Peyer's patch (tissue), 4 donors: ENCODE measurements around the gene SHANK1. TPM values are rescaled to one million over a fixed set of nuclear protein-coding genes. Genes with fewer than 3 reads are reported as not detected.

ENCODE experiments used
- DNase-seq, 3 donors: peaks; one replicate each; pipeline ENCODE4 v3.0.0-alpha.2; 2017 to 2019
- H3K27ac ChIP-seq, 4 donors: fragments of 200-600 bp; sonication (generic); one replicate each; pipeline ENCODE4 v1.5.1; 2016 to 2019
- H3K27me3 ChIP-seq, 2 donors: fragments of 200-600 bp; sonication (generic); one replicate each; pipeline ENCODE4 v1.5.1; 2019
- H3K36me3 ChIP-seq, 3 donors: fragments of 200-600 bp; sonication (generic); one replicate each; pipeline ENCODE4 v1.5.1; 2016 to 2019
- H3K4me1 ChIP-seq, 4 donors: fragments of 200-600 bp; sonication (generic); one replicate each; pipeline ENCODE4 v1.5.1; 2016 to 2019
- H3K4me3 ChIP-seq, 4 donors: fragments of 200-600 bp; sonication (generic); 1 replicate in 3 of 4; 2 replicates in 1 of 4; pipeline ENCODE4 v1.5.1; 2016 to 2019; ENCODE audit warnings: mild to moderate bottlenecking in 1 of 4
- H3K9me3 ChIP-seq, 4 donors: fragments of 200-600 bp; sonication (generic); one replicate each; pipeline ENCODE4 v1.5.1; 2016 to 2019; ENCODE audit warnings: mild to moderate bottlenecking in 1 of 4
- CTCF ChIP-seq, 6 experiments: fragments of 450-650 bp in 4 of 6; fragments of 200-600 bp in 2 of 6; sonication (generic) in 1 of 6; IDR thresholded peaks; one replicate each; pipeline ENCODE4 v1.5.1; 2017 to 2019; ENCODE audit warnings: antibody characterized with exemption in 6 of 6, mild to moderate bottlenecking in 3 of 6, moderate library complexity in 1 of 6
- POLR2A ChIP-seq, 2 donors: fragments of 450-650 bp; IDR thresholded peaks; one replicate each; pipeline ENCODE4 v1.5.1; 2017; ENCODE audit warnings: antibody characterized with exemption in 2 of 2, mild to moderate bottlenecking in 2 of 2, moderate library complexity in 2 of 2
- total RNA-seq, 4 donors: library from RNA; depleted of rRNA; stranded (reverse); fragments of >200 nt; gene quantifications; one replicate each; pipeline ENCODE4 v1.1.0, GENCODE V29; 2016

Gene SHANK1
- total RNA-seq, 4 donors from 2014 or later: 0.83 to 1.3 TPM; not detected in 2

DNA sequence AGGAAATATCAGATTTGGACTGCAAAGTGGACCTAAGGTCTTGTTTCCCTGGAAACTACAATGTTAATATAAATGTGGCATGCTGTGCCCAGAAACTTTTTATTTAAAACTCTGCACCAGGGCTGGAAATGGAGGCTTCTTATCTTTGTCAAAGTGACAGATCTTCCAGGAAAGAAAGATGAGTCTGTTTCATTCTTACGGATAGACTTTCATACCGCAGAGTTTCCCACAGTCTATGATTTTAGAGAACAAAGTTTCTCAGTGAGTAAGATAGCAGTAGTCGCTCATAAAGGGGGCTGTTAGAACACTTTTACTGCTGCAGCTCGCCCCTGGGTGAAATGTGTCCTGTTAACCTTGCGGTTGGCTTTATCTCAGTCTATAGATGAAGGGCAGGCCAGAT lies 10.3 kb upstream of the SHANK1 start:
- TF ChIP-seq CTCF (IDR thresholded peaks at IDR 0.05) (no peak), POLR2A (IDR thresholded peaks at IDR 0.05) (no peak)
- Histone ChIP-seq H3K36me3 (no peaks in the 10 kb centered on the region), H3K9me3 (peaks cover 0 to 5% (median 0%) of the 10 kb centered on the region in 4 donors), H3K4me1 (peaks cover 0 to 12% (median 2%) of the 10 kb centered on the region in 4 donors), H3K27ac (no peak overlapping the region), H3K27me3 (no peaks in the 10 kb centered on the region), H3K4me3 (no peak overlapping the region)
- DNase-seq: no peak

- H3K4me3 ChIP-seq: no peak overlapping the region
- peak in 2 of 3 donors; percentile 26 to 69 for DNase-seq
- peaks cover 0 to 20% (median 3%) of the 10 kb centered on the region in 4 donors for H3K4me1 ChIP-seq
- TF ChIP-seq POLR2A (IDR thresholded peaks at IDR 0.05) (no peak), CTCF (IDR thresholded peaks at IDR 0.05) (no peak)
- H3K36me3 ChIP-seq: no peaks in the 10 kb centered on the region
- H3K9me3 ChIP-seq: peaks cover 0 to 6% (median 0%) of the 10 kb centered on the region in 4 donors
- no peak overlapping the region for H3K27ac ChIP-seq
- no peaks in the 10 kb centered on the region for H3K27me3 ChIP-seq
Observed at GRCh38 chr19:50728084-50728737, 8.6 kb upstream of the SHANK1 start.

GRCh38 chr19:50725911-50726230 lies 6.3 kb upstream of the SHANK1 start:
- DNase-seq: no peak
- peak overlapping the region in 1 of 4 donors; percentile 62 for H3K4me3 ChIP-seq
- H3K9me3 ChIP-seq: peaks cover 0 to 6% (median 0%) of the 10 kb centered on the region in 4 donors
- no peaks in the 10 kb centered on the region for H3K36me3 ChIP-seq
- H3K27ac ChIP-seq: no peak overlapping the region
- TF ChIP-seq POLR2A (IDR thresholded peaks at IDR 0.05) (no peak), CTCF (IDR thresholded peaks at IDR 0.05) (no peak)
- peaks cover 0 to 20% (median 3%) of the 10 kb centered on the region in 4 donors for H3K4me1 ChIP-seq
- H3K27me3 ChIP-seq: no peaks in the 10 kb centered on the region

GRCh38 chr19:50725218-50725910 lies 5.8 kb upstream of the SHANK1 start:
- no peaks in the 10 kb centered on the region for H3K27me3 ChIP-seq
- H3K4me1 ChIP-seq: peaks cover 0 to 20% (median 3%) of the 10 kb centered on the region in 4 donors
- no peak for TF ChIP-seq POLR2A (IDR thresholded peaks at IDR 0.05)
- no peak for TF ChIP-seq CTCF (IDR thresholded peaks at IDR 0.05)
- H3K27ac ChIP-seq: peak overlapping the region in 3 of 4 donors; percentile 47 to 66 (median 51)
- H3K36me3 ChIP-seq: no peaks in the 10 kb centered on the region
- peak overlapping the region; percentile 39 to 62 (median 54) for H3K4me3 ChIP-seq
- DNase-seq: no peak
- peaks cover 0 to 6% (median 0%) of the 10 kb centered on the region in 4 donors for H3K9me3 ChIP-seq

DNA sequence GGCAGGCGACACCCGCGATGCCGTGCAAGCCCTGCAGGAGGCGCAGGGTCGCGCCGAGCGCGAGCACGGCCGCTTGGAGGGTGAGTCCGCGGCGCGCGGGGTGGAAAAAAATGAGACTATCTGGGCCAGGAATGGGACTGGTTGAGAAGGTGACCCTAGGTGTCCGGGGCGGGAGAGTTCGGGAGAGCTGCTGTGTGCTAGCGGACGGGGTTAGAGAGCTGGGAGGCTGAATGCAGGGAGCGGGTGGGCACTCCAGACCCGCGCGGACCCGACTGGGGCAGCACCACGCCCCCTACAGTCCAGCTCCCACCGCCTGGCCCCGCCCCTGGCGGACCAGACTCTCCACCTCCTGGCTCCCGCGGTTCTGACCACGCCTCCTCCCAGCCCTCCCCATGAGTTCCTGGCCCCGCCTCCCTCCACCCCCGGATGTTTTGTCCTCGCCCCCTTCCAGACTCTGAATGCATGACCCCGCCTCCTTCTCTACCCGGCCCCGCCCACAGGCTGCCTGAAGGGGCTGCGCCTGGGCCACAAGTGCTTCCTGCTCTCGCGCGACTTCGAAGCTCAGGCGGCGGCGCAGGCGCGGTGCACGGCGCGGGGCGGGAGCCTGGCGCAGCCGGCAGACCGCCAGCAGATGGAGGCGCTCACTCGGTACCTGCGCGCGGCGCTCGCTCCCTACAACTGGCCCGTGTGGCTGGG lies 5.1 kb upstream of the SHANK1 start:
- Histone ChIP-seq H3K4me3 (peak overlapping the region; percentile 39 to 62 (median 54)), H3K9me3 (peaks cover 0 to 6% (median 0%) of the 10 kb centered on the region in 4 donors), H3K27me3 (no peaks in the 10 kb centered on the region), H3K27ac (peak overlapping the region in 3 of 4 donors; percentile 47 to 66 (median 51)), H3K36me3 (no peaks in the 10 kb centered on the region), H3K4me1 (peaks cover 0 to 20% (median 3%) of the 10 kb centered on the region in 4 donors)
- TF ChIP-seq CTCF (IDR thresholded peaks at IDR 0.05): peak in 5 of 6 experiments; percentile 21 to 66 (median 51)
- TF ChIP-seq POLR2A (IDR thresholded peaks at IDR 0.05): peak in 1 of 2 donors; percentile 45
- DNase-seq: peak; percentile 87 to 97 (median 94)
